Gastroesophageal sphincter (tissue), 3 donors: ENCODE measurements around the gene SLC16A9.
"Not testable (repeated sequence)": the region's sequence is repeated elsewhere in the genome, so short reads cannot be mapped to it uniquely, and the experiment has no call there.

ENCODE experiments used
- CTCF ChIP-seq, 4 experiments: fragments of 200-600 bp in 2 of 4; fragments of 450-650 bp in 2 of 4; sonication (generic) in 1 of 4; IDR thresholded peaks; one replicate each; pipeline ENCODE4 v1.5.1; 2017 to 2019; ENCODE audit warnings: antibody characterized with exemption in 4 of 4, mild to moderate bottlenecking in 2 of 4, moderate library complexity in 2 of 4
- POLR2A ChIP-seq, 2 donors: fragments of 450-650 bp; IDR thresholded peaks; one replicate each; pipeline ENCODE4 v1.6.1; 2017; ENCODE audit warnings: antibody characterized with exemption in 2 of 2, mild to moderate bottlenecking in 2 of 2, moderate library complexity in 1 of 2
- POLR2AphosphoS5 ChIP-seq: sonication (generic); formaldehyde crosslinking; IDR thresholded peaks from one replicate; pipeline ENCODE4 v1.6.1; 2017; ENCODE audit warnings: antibody characterized with exemption

GRCh38 chr10:59744762-59745161, 35.1 kb upstream of the SLC16A9 start:
- not testable (repeated sequence) for TF ChIP-seq POLR2A (IDR thresholded peaks at IDR 0.05); CTCF (IDR thresholded peaks at IDR 0.05); POLR2AphosphoS5
